Measurements from ENCODE around the gene PTPRA.

The PTPRA gene

DNA sequence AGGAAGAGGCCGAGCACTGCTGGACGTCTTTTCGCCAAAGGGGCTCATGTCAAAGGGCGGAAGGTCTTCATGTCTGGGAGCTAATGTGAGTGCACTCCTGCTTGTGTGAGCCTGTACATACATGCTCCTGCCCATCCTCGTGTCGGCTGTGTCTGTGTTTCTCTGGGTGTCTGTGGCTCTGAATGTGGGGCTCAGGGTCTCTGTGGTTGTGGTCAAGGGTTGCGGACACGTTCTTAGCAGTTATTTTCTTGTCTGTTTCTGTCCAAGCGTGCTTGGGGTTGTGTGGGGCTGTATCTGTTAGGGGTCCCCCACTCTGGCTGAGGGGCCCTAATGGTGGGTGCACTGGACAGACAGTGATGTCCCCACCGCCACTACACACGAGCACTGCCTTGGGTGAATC lies 208.4 kb downstream of the PTPRA start:
- TF ChIP-seq, protein P1, sequence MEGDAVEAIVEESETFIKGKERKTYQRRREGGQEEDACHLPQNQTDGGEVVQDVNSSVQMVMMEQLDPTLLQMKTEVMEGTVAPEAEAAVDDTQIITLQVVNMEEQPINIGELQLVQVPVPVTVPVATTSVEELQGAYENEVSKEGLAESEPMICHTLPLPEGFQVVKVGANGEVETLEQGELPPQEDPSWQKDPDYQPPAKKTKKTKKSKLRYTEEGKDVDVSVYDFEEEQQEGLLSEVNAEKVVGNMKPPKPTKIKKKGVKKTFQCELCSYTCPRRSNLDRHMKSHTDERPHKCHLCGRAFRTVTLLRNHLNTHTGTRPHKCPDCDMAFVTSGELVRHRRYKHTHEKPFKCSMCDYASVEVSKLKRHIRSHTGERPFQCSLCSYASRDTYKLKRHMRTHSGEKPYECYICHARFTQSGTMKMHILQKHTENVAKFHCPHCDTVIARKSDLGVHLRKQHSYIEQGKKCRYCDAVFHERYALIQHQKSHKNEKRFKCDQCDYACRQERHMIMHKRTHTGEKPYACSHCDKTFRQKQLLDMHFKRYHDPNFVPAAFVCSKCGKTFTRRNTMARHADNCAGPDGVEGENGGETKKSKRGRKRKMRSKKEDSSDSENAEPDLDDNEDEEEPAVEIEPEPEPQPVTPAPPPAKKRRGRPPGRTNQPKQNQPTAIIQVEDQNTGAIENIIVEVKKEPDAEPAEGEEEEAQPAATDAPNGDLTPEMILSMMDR (IDR thresholded peaks at IDR 0.05; ENCODE audit: low read depth, low read length) = no peak
- DNase-seq (ENCODE audit: extremely low read depth, low read depth) = no peak

DNA sequence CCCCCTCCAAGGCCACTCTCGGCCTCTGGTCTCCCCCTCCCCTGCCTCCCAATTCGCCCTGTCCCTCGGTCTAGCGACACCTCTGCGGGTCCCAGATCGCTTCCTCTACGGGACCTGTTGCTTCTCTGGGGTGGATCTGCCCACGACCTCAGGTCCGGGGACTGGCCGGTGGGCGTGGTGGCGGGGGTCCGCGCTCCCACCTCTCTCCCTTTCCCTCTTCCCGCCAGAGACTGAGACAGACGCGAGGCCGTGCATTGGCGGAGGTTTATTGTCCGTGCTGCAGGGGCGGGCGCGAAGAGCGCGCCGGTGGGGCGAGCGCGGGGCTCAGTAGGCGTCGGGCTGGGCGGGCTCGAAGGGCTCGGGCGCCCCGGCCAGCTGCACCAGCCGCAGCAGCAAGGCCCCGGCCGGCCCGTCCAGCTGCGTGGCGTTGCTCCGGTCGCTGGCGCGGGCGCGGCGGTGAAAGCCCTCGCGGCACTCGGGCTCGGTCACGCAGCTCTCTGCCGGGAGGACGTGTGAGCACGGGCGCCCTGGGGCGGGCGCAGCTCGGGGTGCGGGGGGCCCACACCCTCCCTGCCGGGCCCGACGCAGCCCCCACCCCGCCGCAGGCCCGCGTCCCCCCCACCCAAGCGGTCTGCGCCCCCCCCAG lies 209.1 kb downstream of the PTPRA start:
- TF ChIP-seq, protein P1 (IDR thresholded peaks at IDR 0.05; ENCODE audit: low read depth, low read length) = no peak
- no peak for DNase-seq (ENCODE audit: extremely low read depth, low read depth)

DNA sequence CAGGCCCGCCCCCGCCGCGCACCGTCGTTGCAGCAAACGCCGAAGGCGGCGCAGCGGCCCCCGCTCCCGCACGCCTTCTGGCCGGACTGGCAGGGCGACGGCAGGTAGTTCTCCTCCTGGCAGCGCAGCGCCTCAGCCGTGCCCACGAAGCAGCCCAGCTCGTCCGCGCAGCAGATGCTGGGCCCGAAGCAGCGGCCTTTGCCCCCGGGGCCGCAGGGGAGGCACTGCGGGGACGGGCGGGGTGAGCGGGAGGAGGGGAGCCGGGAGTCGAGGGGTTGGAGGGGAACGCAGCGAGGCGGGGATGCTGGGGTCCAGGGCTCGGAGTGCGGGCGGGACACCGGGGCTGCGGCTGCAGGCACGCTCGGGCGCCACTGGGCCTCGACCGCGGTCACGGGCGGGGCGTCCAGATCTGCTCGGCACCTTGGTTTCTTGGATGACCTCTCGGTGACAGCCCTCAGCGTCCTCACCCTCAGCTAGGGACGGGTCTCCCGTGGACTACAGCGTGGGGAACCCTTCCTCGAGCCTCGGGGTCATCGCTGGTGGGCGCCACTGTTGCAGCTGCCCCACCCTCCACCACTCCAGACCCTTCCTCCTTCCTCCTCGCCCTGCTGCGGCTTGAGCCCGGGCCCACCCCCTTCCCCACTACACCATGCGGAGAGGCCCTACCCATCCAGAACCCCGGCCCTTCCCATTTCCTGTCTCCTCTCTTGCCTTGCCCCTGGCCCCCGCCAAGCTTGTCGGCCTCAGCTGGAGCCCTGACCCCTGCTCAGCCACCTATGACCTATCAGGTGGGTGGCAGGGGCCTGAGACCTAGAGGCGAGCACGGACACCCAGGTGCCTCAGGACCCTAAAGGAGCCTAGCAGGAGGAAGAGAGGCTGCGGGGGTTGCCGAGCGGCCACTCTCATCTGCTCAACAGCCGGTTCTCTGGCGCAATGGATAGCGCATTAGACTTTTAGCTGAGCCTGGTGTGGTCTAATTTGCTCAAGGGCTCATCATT lies 210.0 kb downstream of the PTPRA start:
- no peak for DNase-seq (ENCODE audit: extremely low read depth, low read depth)
- TF ChIP-seq, protein P1 (IDR thresholded peaks at IDR 0.05; ENCODE audit: low read depth, low read length) = no peak

DNA sequence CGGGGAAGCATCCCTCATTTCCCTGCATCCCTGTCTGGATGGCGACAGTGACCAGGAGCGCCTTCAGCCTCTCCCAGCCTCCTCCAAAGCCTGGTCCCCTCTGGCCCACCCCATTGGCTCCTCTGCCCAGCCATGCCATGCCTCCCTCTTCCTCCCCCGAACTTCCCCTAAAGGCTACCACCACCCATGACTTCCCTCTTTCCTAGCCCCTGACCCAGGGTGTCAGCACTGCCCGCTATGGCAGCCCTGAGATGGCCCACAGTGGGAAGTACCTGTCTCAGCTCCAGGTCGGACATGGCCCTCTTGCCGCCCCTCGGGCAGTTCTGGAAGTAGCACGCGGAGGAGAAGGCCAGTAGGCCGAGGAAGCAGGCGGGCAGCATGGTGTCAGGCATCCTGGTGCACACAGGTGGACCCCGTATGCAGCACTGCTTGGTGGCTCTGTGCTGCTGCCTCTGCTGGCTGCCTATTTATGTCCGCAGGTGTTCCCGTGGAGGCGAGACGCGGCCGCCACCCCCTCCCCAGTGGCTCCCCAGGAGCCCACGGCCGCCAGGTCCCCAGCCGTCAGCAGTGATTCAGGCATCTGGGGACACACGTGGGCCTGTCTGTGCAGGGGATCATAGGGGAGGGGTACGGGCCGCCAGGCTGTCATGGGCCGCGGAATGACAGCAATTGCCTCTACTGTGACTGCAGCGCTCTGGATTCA lies 211.2 kb downstream of the PTPRA start, which contains the start of gene AVP:
AVP (minus strand) TSS at position 442 of the 703 bp plus-strand sequence; CDS start at position 392, 50 bp downstream.
- TF ChIP-seq, protein P1 (IDR thresholded peaks at IDR 0.05; ENCODE audit: low read depth, low read length) = no peak
- DNase-seq (ENCODE audit: extremely low read depth, low read depth) = no peak

DNA sequence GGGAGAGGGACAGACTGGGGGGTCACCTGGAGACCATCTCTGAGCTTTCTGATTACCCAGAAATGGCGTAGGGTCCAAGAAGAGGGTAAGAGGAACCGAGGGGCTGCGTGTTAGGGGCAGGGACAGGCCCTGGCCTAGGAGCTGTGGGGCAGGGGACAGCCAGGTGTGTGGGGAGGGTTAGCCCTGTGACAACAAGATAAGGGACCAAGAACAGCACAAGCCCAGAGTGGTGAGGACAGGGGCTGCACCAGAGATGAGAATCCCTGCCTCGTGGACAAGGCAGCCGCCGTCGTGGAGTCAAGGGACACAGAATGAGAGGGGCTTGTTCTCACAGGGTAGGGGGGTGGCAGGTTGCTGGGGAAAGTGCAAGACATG lies 211.7 kb downstream of the PTPRA start:
- TF ChIP-seq, protein P1 (IDR thresholded peaks at IDR 0.05; ENCODE audit: low read depth, low read length) = no peak
- no peak for DNase-seq (ENCODE audit: extremely low read depth, low read depth)

DNA sequence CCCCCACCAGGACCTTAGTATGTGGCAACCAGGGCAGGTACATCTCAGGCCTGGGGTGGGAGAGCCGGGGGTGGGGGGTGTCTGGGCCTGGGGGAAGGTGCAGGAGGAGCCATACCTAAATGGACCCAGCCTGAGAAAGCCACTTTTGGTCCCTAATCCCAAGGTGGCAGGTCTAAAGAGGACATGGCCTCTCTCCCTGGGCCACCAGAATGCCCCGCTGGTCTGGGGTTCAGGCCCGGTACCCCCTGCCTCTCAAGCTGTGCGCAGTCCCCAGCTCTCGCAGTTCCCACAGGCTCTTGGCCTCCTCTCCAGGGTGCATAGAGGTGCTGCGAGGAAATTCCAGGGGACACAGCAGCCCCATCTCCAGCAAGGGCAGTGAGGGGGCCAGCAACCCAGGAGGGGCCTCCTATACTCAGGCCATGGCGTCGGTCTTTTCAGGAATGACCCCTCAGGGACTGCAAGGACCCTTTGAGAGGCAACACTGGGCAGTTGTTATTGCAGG lies 212.3 kb downstream of the PTPRA start:
- TF ChIP-seq, protein P1 (IDR thresholded peaks at IDR 0.05; ENCODE audit: low read depth, low read length) = no peak
- DNase-seq (ENCODE audit: extremely low read depth, low read depth) = no peak
